Measurements from ENCODE around the gene MYL4. TPM values are rescaled to one million over a fixed set of nuclear protein-coding genes. Genes with fewer than 3 reads are reported as not detected.

Gene MYL4
- total and polyA plus RNA-seq, 4 donors, result 0.49 to 9.0 (median 0.56) TPM

- no peaks in the 10 kb centered on the region for H3K36me3 ChIP-seq (ENCODE audit: control insufficient read depth in 4 of 4, insufficient read depth in 4 of 4, low read length in 4 of 4)
- H3K27me3 ChIP-seq (ENCODE audit: control insufficient read depth in 3 of 3, insufficient read depth in 3 of 3, low read length in 2 of 3), result no peaks in the 10 kb centered on the region
- no peaks in the 10 kb centered on the region for H3K9me3 ChIP-seq (ENCODE audit: control insufficient read depth in 4 of 4, insufficient read depth in 3 of 4, low read length in 3 of 4)
- ATAC-seq (ENCODE audit: insufficient read depth, low FRiP score), result no peak
- TF ChIP-seq CTCF (IDR thresholded peaks at IDR 0.05; ENCODE audit: control extremely low read depth, extremely low read depth), result no peak
- H3K4me3 ChIP-seq, result no peak overlapping the region
- H3K27ac ChIP-seq (ENCODE audit: low read depth in 1 of 2, low read length in 1 of 2), result peak overlapping the region in 1 of 2 donors; percentile 89
- H3K9ac ChIP-seq (ENCODE audit: insufficient read depth in 1 of 2, low read length in 2 of 2), result no peak overlapping the region
- 63 to 76% methylated on average over 6 of the region's 6 CpGs for WGBS, 2 donors
- H3K4me1 ChIP-seq (ENCODE audit: control insufficient read depth in 5 of 5, insufficient read depth in 5 of 5, low read length in 5 of 5), result peaks cover 0 to 14% (median 6%) of the 10 kb centered on the region in 5 donors
- DNase-seq, result no peak
These were observed 5.0 kb upstream of the MYL4 start for GRCh38 chr17:47203984-47204721.

GRCh38 chr17:47204722-47205418 lies 4.3 kb upstream of the MYL4 start:
- H3K27me3 ChIP-seq (ENCODE audit: control insufficient read depth in 3 of 3, insufficient read depth in 3 of 3, low read length in 2 of 3), result no peaks in the 10 kb centered on the region
- H3K4me1 ChIP-seq (ENCODE audit: control insufficient read depth in 5 of 5, insufficient read depth in 5 of 5, low read length in 5 of 5), result peaks cover 0 to 14% (median 6%) of the 10 kb centered on the region in 5 donors
- no peak for TF ChIP-seq CTCF (IDR thresholded peaks at IDR 0.05; ENCODE audit: control extremely low read depth, extremely low read depth)
- ATAC-seq (ENCODE audit: insufficient read depth, low FRiP score) (peak; percentile 57), DNase-seq (no peak)
- WGBS, 2 donors, result 57 to 64% methylated on average over 6 of the region's 6 CpGs
- no peaks in the 10 kb centered on the region for H3K9me3 ChIP-seq (ENCODE audit: control insufficient read depth in 4 of 4, insufficient read depth in 3 of 4, low read length in 3 of 4)
- H3K4me3 ChIP-seq, result no peak overlapping the region
- H3K27ac ChIP-seq (ENCODE audit: low read depth in 1 of 2, low read length in 1 of 2), result peak overlapping the region; percentile 34 to 89
- no peaks in the 10 kb centered on the region for H3K36me3 ChIP-seq (ENCODE audit: control insufficient read depth in 4 of 4, insufficient read depth in 4 of 4, low read length in 4 of 4)
- H3K9ac ChIP-seq (ENCODE audit: insufficient read depth in 1 of 2, low read length in 2 of 2), result no peak overlapping the region

- H3K4me1 ChIP-seq (ENCODE audit: control insufficient read depth in 5 of 5, insufficient read depth in 5 of 5, low read length in 5 of 5), result peaks cover 3 to 17% (median 9%) of the 10 kb centered on the region in 5 donors
- peak; percentile 52 to 80 (median 60) for DNase-seq
- no peaks in the 10 kb centered on the region for H3K36me3 ChIP-seq (ENCODE audit: control insufficient read depth in 4 of 4, insufficient read depth in 4 of 4, low read length in 4 of 4)
- no peaks in the 10 kb centered on the region for H3K27me3 ChIP-seq (ENCODE audit: control insufficient read depth in 3 of 3, insufficient read depth in 3 of 3, low read length in 2 of 3)
- WGBS, 2 donors, result 51 to 62% methylated on average over 9 of the region's 9 CpGs
- H3K9ac ChIP-seq (ENCODE audit: insufficient read depth in 1 of 2, low read length in 2 of 2), result no peak overlapping the region
- H3K27ac ChIP-seq (ENCODE audit: low read depth in 1 of 2, low read length in 1 of 2), result peak overlapping the region; percentile 34 to 89
- no peaks in the 10 kb centered on the region for H3K9me3 ChIP-seq (ENCODE audit: control insufficient read depth in 4 of 4, insufficient read depth in 3 of 4, low read length in 3 of 4)
- ATAC-seq (ENCODE audit: insufficient read depth, low FRiP score), result peak; percentile 59
- H3K4me3 ChIP-seq, result no peak overlapping the region
- no peak for TF ChIP-seq CTCF (IDR thresholded peaks at IDR 0.05; ENCODE audit: control extremely low read depth, extremely low read depth)
These were observed 3.7 kb upstream of the MYL4 start for GRCh38 chr17:47205419-47205963.

Measured in lung (tissue), 12 donors.